NB4 (cell line): Measurements from ENCODE around the gene HOXA13.
A peak's percentile ranks its signal among the peaks of the same experiment; 100 is the strongest.

Experiments
- DNase-seq: peaks from one replicate; pipeline ENCODE4 v3.0.0; 2010; ENCODE audit warnings: low read depth
- H3K4me3 ChIP-seq: one replicate; pipeline ENCODE4 v1.5.1; 2011; ENCODE audit warnings: mild to moderate bottlenecking, low read depth, low read length, moderate library complexity
- MYC ChIP-seq: IDR thresholded peaks from 2 replicates; pipeline ENCODE4 v1.6.1; 2011; ENCODE audit warnings: low read depth, low read length
- POLR2A ChIP-seq: IDR thresholded peaks from 2 replicates; pipeline ENCODE4 v1.6.1; 2011; ENCODE audit warnings: mild to moderate bottlenecking; ENCODE audit not compliant: insufficient read length; ENCODE audit errors: extremely low read depth
- TF ChIP-seq, protein P1 (sequence below): IDR thresholded peaks from 2 replicates; pipeline ENCODE4 v1.6.1; 2011; ENCODE audit warnings: low read depth, low read length
- TF ChIP-seq, protein P2 (sequence below): IDR thresholded peaks from one replicate; pipeline ENCODE4 v1.5.1; 2012; ENCODE audit warnings: low read depth, low read length

Gene HOXA13

DNA sequence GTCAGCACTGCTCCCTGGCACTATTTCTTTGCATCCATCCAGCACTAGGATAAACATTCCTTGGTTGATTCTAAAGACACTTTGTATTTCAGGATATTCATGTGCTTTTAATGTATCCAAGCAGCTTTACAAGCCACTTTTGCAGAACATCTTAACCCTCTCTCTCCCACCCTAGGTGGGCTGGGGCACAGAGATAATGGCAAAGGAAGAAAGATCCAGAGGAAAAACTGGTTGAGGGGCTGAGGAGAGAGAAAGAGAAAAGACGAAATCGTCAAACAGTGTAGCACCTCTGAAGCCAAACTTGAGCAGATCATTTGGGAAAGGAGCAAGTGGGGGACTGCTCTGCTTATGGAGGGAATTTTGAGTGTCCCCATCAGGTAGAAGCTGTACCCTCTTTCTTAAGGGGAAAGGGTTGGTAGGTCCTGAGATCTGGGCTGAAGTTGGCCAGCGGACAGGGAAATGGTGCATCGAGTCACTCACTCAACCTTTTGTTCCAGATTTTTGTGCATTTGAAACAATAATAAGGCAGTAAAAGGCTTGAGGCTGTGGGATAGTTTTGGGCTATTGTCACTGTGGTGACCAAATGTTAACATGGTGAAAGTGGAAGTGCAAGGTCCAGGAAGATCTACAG lies 4.2 kb upstream of the HOXA13 start:
- no peak overlapping the region for H3K4me3 ChIP-seq
- DNase-seq = no peak
- TF ChIP-seq, protein P1, sequence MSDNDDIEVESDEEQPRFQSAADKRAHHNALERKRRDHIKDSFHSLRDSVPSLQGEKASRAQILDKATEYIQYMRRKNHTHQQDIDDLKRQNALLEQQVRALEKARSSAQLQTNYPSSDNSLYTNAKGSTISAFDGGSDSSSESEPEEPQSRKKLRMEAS = no peak
- no peak for TF ChIP-seq MYC
- TF ChIP-seq POLR2A = no peak
- TF ChIP-seq, protein P2, sequence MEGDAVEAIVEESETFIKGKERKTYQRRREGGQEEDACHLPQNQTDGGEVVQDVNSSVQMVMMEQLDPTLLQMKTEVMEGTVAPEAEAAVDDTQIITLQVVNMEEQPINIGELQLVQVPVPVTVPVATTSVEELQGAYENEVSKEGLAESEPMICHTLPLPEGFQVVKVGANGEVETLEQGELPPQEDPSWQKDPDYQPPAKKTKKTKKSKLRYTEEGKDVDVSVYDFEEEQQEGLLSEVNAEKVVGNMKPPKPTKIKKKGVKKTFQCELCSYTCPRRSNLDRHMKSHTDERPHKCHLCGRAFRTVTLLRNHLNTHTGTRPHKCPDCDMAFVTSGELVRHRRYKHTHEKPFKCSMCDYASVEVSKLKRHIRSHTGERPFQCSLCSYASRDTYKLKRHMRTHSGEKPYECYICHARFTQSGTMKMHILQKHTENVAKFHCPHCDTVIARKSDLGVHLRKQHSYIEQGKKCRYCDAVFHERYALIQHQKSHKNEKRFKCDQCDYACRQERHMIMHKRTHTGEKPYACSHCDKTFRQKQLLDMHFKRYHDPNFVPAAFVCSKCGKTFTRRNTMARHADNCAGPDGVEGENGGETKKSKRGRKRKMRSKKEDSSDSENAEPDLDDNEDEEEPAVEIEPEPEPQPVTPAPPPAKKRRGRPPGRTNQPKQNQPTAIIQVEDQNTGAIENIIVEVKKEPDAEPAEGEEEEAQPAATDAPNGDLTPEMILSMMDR = no peak

DNA sequence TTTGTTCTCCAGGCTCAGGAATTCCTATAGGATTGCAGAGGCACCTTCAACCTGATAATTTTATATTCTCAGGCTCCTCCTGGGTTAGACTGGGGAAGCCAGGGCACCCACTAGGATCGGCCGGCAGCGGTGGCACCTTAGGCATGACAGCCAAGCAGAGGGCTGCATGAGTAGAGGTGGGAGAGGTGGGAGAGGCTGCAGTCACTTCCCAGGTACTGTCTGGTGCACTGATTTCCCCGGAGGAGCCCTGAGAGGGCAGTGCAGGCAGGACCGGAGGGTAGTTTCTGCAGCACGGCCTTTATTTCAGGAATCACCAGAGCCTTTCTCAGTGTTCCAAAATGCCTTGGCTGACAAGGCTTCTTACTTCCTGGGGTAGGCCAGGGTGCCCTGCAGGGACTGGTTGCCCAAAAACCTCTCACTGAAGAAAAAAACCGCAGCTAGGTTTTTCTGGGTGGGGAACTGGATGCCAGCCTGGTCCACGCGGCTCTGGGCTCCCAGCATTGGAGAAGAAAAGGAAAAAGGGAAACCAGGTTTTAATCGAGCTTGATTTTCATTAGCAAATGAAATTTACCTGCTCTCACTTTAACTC lies 3.6 kb upstream of the HOXA13 start:
- TF ChIP-seq, protein P1 = no peak
- TF ChIP-seq, protein P2 = no peak
- TF ChIP-seq POLR2A = no peak
- TF ChIP-seq MYC = no peak
- H3K4me3 ChIP-seq = no peak overlapping the region
- DNase-seq = no peak

DNA sequence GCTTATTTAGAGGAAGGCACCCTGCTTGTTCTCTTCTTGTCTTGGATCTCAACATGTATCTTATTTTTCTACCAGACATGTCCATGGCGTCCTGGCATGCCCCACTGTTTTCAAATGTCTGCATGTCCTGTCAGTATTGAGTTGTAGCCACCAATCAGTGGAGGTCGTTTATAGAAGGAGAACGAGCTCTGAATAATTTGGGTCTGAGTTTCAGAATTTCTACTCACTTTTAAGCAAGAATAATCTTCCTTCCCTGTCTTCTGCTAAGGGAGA lies 2.9 kb upstream of the HOXA13 start:
- H3K4me3 ChIP-seq = peak overlapping the region; percentile 88
- TF ChIP-seq, protein P2 = no peak
- TF ChIP-seq MYC = no peak
- no peak for TF ChIP-seq POLR2A
- DNase-seq = peak; percentile 26

DNA sequence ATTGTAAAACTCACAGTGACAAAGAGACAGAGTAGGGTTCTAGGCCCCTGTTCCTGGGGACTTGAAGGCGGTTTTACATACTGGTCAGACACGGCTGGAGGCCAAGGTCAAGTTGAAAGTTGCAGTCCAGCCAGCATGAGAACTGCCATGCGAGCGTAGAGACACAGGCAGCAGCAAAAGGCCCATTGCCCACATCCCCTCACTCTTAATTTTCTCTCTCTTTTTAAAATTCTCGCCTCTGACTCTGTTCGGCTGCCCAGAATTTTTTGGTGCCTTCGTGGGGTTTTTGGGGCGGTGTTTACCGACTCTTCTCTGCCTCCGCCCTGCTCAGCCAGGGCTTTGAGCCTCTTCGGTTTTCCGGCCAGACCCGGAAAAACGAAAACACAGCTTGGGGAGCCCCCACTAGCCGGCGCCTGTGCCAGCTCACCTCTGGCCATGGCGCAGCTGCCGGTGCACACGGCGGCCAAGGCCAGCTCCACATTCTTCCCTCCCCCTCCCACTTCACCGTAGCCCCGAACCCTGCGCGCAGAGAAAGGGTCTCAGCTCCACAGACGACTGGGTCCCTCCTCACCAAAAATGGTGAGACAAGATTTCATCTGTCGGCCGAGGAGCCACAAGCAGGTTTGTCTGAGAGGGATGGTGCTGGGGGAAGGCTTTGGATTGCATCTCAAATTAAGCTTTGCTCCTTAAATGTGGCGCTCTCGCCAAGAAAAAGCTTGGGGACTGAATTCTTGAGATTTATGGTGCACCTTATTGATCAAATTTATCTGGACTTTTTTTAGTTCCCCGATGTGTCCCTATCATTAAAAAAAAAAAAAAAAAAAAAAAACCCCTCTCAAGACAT lies 2.3 kb upstream of the HOXA13 start:
- DNase-seq = no peak
- H3K4me3 ChIP-seq = peak overlapping the region; percentile 88
- no peak for TF ChIP-seq POLR2A
- TF ChIP-seq, protein P1 = no peak
- no peak for TF ChIP-seq MYC
- TF ChIP-seq, protein P2 = no peak

DNA sequence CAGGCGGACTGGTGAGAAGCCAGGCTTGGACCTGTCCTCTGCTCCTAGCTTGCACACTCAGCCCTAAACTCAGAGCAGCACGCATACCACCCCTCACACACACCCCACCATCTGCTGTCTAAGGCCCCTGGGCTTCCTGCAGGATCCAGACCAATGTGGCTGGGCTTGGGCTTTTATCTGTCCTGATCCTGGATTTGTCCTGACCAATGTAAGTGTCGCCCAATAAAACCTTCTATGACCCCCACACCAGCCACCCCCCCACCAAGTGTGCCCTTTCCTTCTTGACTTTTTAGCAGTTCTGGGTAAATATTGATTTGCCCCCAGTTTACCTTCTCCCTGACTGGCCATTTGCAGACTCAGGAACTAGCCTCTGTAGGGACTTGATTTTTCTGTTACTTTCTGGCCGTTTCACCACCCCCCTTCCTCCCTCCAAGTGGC lies 1.7 kb upstream of the HOXA13 start:
- TF ChIP-seq POLR2A = no peak
- H3K4me3 ChIP-seq = peak overlapping the region; percentile 88
- peak; percentile 87 for DNase-seq

DNA sequence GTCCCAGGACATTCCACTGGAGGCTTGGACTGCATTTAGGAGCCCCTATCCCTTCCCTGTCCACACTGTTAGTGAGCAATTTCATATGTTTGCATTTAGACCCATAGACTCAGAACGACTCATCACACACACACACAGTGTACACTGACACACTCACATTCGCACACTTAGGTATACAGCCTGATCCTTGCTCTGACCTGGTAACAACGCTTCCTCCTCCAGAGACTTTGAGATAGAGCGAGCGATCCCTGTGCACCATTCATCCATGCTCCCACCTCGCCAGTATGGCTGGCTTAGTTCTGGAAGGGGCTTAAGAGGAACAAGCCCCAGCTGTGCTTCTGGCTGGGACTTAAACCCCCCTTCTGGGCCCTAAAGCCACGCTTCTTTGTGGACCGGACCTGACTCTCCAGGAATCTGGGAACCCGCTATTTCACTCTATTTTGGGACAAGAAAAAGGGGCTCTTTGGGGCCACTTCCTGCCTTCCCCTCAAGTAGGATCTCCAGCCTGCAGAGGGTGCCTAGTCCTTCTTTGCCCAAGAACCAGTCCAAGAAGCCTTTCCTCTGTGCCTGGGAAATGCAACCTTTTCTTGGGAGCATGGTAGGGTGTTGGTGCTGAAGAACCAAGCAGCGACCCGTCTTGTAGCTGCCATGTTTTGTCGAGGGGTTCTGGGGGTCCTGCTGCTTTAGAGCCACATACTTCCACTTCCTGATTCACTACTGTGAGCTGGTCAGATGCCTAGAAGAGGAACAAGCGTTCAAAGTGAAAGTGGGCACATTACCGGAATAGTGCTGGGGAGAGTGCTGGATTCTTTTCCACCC lies 1.1 kb upstream of the HOXA13 start:
- peak overlapping the region; percentile 88 for H3K4me3 ChIP-seq
- DNase-seq = peak; percentile 93
- TF ChIP-seq, protein P2 = no peak
- TF ChIP-seq, protein P1 = peak; percentile 67; the same call in 1 of the 2 replicates
- peak; percentile 89 for TF ChIP-seq MYC
- TF ChIP-seq POLR2A = peak; percentile 88
